GM21737 (cell line): ENCODE measurements around the gene TRABD2B.

ENCODE experiments used
- ATAC-seq: cut with Tn5 transposase; IDR thresholded peaks from one replicate; pipeline ENCODE4 v1.9.1; 2021; ENCODE audit warnings: mild to moderate bottlenecking, moderate library complexity; ENCODE audit not compliant: unreplicated experiment

The TRABD2B gene

DNA sequence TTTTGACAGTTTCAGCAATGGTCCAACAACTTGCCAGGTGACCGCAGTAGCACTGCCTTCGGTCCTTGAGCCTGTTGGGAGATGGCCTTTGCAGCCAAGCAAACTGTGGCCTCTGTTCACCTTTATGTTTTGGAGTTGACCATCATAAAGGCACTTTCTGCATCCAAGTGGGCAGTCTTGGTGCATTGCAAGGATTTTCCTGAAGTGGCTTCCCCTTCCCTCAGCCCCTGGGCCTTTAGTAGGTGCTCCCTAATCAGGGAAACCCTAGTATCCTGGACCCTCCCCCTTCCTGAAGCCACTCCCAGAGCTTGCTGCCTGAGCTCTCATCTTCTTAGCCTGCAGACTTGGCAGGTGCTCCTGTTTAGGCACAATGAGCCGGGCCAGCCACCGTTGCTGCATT, 140.2 kb downstream of the TRABD2B start:
- no peak for ATAC-seq

DNA sequence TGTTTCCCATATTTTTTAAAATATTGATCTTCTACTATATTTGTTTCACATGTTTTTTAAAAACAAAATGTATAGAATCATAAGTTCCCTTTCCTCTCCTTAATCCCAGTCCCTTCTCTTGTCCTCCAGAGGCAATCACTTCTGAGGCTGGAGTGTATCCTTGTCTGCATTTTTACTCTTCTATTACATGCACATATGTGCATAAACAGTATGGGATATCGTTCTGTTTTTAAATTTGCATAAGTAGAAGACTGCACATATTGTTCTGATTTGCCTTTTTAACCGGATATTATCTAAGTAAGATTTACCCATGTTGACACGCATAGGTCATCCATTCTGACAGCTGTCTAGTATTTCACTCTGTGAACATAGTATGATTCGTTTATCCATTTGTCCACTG, 142.0 kb downstream of the TRABD2B start:
- no peak for ATAC-seq

DNA sequence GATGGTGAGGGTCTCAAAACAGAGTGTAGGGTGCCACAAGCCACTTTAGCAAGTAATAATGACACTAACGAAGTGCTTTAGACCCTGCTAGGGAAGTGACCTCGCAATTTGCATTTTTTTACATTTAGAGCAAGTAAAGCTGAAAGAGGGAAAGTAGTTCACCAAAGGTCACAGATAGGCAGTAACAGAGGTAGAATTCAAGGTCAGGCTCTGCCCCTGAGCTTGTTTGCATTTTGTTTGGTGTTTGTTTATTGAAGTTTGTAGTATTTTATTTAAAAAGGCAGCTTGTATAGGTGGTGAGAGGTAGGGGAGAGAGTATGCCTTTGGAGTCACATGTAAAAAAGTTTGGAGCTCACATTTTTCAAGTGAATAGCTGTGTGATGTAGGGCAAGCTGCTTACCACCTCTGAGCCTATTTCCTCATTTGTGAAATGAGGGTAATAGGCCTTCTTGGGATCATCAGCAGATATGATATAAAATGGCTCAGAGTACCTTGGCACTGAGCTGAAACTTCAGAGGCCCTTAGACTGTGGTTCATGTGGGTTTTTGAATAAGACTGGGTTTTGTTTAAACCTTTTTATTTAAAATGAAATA, 142.5 kb downstream of the TRABD2B start:
- no peak for ATAC-seq

DNA sequence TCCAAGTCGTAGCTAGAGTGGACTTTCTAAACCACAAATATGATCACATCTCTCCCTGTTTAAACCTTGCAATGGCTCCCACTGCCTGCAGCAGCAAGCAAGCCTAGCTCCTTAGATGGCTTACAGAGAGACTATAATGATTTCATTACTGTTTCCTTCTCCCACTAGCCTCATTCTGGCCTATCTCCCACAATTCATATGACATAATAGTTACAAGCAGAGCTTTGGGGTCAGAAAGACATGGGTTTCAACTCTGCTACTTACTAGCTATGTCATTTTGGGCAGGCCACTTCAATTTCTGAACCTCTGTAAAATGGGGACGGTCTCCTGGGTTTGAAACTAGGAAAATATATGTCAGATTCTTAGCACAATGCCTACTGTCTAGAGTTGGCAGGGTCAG, 143.3 kb downstream of the TRABD2B start:
- ATAC-seq = no peak

DNA sequence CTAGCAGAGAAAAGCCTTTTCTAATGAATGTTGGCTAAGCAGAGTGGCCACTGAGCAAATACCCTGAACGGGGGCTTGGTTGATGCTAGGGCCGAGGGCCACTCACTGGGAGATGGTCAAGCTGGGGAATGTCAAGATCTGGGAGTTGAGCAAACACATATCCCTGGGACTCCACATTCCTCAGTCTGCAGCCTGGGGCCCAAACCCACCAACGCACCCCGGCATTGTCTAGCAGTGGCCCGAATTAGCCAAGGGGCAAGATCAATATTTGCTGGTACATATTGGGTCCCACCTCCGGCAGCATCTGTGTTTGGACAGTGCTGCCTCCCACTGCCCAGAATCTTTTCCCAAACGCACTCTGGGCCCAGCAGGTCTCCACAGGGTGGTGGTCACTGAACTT, 144.1 kb downstream of the TRABD2B start:
- no peak for ATAC-seq

DNA sequence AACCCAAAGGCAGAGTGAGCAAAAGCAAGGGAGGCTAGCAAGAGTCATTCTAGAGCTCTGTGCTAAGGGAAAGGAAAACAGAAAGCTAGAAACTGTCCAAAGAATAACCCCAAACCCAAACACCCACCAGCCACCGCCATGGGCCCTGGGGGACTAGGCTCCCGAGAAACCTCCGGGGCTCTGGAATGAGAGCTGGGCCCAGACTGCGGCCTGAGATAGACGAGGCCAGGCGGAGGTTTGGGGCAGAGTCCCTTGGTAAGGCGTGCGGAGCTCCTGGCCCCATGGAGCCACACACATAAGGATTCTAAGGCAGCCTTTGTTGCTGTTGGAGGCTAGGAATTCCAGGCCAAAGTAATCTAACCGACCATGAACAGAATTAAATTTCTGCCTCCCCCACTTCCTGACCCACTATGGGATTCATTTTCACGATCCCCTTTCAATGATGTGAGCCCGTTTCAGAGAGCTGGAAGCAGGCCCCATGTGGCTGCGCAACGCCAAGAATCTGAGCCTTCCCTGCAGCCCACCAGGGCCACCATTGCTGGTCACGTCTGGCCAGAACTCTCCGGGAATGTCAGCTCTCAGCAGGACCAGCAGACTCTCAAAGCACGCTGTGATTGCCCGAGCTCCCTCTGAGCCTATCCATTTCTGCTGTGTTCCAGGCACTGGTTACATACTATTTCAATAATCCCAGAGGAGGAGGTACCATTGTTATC, 145.0 kb downstream of the TRABD2B start:
- ATAC-seq = no peak

DNA sequence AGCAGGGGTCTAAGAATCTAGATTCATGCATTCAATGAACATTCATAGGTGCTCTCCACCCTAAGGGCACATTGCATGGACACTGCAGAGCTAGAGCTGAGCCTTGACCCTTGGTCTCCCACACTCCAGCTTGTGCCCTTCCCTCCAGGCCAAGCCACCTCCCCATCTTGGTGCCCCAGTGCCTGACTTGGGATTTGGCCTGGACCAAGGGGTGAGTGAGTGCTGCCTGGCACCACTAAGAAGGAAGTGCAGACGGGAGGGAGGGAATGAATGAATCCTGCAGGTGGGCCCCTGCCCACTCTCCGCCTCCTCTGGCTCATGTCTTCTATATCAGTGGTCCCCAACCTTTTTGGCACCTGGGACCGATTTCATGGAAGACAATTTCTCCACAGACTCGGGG, 146.7 kb downstream of the TRABD2B start:
- no peak for ATAC-seq

DNA sequence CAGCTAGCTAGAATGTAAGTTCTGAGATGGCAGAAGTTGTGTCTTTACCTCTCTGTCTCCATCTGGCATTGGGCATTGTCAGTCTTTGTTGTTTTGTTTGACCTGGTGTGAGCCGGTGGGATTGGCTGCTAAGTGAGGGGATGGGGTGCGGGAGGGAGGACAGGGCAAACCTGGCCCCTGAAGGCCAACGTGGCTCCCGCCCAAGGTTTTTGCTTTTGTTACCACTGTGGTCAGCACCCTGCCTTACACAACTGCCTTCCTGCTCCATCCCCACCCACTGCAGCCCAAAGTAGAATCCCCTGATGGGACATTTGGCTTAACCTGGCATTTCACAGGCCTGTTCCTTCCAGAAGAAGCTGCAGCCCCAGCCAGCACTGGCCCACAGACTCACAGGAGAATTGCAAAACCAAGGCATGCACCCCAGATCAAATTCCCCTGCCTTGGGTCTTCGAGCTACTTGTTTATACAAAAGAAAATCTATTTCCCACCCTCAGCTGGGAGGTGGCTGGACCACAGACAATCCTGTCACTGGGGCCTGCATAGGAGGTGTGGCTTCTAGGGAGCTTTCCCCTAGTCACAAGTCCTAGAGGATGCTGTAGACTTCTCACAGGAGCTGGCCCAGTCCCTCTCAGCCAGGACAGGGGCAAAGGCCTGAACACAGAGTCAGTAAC, 147.5 kb downstream of the TRABD2B start:
- no peak for ATAC-seq

DNA sequence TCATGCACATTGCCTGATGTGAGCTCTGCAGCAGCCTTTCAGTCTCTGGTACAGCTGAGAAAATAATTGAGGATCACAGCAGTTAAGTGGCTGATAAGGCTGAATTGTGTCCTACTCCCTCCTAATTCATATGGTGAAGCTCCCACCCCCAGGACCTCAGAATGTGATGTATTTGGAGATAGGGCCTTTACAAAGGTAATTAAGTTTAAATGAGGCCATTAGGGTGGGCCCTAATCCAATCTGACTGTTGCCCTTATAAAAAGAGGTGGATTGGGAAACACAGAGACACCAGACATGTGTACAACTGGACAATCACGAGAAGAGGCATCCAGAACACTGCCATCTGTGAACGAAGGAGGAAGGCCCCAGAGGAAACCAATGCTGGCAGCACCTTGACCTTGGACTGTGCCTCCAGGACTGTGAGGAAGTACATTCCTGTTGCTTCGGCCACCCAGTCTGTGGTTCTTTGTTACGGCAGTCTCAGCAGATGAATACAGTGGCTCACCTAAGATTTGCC, 148.1 kb downstream of the TRABD2B start:
- ATAC-seq = no peak

DNA sequence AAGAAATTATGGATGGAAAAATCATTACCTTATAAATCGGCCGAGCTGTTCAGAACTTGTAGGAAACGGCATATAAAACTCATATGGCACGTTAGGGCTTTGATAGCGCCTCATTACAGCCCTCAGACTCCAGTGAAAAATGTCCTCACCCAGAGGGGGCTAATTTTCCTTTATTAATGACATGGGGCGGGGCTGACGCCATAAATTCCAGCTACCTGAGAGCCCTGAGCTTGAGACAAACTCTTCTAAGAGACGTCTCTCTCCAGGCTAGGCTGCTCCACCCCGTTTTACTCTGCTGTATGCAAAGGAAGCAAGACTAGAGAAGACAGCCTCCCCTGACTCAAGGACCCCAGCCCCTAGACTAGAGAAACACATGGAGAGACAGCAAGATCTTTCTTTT, 149.4 kb downstream of the TRABD2B start:
- ATAC-seq = no peak

DNA sequence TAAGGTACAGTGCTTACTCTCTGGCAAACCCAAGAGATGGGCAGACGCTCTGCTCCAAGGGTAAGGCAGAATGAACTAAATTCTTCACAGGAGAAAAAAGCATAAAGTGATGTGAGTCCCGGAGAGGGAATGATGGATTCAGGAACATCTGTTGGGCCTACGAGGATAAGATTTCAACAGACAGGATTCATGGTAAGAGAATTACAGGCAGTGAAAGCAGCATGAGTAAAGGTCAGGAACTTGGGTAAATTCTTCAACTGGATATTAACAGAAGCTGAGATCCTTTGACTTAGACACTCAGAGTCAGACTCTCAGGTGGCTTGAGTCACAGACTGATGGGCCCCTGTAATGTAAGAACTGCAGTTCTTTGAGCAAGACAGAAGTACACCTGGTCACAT, 152.6 kb downstream of the TRABD2B start:
- no peak for ATAC-seq

DNA sequence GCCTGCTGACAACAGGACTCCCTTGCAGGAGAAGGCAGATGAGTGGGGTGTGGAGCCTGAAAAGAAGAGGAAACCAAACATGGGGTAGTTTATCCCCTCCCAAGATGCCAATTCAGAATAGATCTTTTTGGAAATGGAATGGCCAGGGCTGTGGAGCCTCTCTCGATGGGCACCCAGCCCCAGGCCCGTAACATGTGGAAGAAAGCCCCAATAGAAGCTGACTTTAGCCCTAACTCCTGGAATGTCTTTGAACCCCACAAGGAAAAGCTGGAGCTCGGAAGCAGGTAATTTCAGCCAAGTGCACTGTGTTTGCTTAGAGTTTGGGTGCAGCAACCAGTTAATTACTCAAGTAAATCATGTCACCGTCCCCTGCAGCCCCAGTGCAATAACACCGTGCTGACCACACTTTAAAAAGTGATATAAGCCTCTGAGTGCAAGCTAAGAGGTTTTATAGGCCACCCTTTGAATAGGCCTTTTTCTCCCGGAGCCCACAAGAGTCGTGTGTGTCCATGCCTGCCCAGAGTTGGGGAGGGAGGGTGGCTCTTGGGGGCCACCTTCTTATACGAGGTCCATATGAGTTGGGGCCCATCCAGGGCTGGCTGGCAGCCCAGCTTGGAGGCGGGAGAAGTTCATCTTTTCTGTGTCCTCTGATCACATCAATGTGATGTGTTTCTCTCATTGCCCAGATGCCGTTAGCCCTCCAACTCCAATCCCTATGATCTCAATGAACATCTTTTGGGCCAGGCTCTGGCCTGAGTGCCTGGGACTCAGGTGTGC, 153.2 kb downstream of the TRABD2B start:
- ATAC-seq = no peak

DNA sequence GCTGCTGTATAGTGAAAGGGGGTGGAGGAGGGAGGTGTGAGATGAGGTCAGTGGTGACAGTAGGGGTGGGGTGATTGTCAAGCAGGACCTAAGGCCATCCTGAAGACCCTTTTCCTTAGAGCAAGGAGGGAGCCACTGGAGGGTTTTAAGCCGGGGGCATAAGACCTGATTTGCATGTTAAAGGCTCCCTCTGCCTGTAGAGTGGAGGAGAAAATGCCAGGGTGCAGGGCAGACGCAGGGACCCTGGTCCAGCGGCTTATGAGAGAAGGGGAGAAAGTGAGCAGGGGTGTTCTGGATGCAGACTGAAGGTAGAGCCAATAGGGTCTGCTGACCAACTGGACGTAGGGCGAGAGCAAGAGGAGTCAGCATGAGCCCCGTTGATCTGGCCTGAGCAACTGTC, 154.1 kb downstream of the TRABD2B start:
- ATAC-seq = no peak

DNA sequence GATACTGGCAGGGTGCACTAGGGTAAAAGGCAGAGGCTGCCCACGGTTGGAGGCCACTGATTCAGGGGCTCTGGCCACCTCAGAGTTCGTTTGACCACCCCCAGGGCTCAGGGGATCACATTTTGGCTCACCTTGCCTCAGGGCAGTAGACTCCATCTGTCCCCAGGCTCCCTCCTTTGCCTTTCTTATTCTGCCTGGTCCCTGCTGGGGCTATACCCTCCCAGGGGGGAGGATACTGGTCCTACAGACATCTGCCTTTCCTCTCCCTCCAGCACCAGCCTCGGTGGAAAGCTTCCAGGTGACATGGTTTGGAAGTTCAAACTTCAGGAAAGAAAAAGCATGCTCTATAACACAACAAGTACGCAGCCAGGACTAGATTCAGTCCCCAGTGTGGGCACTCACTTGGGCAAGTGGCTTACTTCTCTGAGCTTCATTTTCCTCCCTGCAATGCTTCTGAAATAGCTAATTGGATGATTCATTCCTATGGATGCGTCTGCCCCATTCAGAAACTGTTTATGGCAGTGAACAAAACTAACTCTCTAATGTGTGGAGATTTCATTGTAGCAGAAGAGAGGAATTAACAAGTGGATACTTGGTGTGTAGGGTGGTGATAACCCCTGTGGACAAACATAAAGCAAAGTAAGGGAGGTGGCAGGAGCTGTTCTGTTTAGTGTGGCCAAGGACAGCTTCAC, 154.8 kb downstream of the TRABD2B start:
- ATAC-seq = no peak

DNA sequence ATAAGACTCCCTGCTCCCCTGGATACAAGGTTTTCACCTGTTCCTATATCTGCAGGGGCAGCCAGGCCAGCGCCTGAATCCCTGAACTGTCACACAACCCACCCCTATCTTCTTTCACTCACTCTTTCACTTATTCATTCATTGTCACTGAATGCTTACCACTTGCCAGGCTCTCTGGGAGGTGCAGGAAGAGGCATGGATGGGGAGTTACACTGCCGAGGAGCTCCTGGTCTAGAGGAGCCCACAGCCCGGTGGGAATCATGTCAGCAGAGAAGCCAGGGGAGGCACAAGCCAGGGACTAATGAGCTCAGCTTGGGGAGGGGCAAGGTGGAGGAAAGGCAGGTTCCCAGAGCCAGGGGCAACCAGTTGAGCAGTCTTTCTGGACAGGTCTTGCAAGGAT, 155.8 kb downstream of the TRABD2B start:
- no peak for ATAC-seq

DNA sequence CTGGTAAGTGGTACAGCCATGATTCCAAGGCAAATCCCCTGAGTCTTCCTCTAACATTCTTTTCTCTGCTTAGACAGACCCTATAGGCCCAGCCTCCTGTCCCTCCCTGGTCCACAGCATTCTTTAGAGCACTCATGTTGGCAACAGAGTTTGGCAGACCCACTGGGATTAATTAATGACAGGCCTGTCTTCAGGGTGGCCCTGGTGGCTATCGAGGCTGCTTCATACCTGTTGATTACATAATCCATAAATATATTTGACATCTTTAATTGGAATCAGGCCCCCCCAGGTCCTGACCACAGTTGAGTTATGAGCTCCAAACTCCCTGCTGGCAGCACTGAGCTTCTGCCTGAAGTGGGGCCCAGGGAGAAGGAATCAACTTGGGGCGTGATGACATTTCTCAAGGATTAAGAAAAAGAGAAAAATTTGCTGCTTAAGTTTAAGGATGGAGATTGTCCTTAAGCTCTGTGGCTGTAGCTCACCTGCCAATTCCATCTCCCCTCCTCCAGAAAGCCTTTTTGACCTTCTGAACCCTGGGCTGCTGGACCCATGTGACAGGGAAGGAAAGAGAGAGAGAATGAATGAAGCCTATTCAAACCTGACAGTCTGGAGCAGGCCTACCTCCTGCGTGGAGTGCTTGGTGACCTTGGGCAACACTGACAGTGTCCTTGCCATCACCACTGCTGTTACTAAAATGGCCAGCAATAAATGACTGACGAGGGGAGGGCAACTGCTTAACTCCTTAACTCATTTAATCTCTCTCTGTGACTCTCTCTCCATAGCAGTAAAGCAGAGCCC, 156.6 kb downstream of the TRABD2B start:
- no peak for ATAC-seq

DNA sequence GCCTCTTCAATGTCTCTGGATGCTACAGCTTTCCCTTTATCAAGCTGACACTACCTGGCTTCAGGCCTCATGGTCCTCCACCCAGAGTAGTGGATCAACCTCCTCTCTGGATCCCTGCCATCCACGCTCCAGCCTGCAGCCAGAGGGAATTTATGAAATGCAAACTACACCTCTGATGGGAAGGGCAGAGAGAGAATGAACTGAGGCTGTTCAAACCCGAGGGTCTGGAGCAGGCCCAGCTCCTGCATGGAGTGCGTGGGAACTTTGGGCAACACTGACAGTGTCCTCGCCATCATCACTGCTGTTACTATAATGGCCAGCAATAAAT, 157.8 kb downstream of the TRABD2B start:
- no peak for ATAC-seq

DNA sequence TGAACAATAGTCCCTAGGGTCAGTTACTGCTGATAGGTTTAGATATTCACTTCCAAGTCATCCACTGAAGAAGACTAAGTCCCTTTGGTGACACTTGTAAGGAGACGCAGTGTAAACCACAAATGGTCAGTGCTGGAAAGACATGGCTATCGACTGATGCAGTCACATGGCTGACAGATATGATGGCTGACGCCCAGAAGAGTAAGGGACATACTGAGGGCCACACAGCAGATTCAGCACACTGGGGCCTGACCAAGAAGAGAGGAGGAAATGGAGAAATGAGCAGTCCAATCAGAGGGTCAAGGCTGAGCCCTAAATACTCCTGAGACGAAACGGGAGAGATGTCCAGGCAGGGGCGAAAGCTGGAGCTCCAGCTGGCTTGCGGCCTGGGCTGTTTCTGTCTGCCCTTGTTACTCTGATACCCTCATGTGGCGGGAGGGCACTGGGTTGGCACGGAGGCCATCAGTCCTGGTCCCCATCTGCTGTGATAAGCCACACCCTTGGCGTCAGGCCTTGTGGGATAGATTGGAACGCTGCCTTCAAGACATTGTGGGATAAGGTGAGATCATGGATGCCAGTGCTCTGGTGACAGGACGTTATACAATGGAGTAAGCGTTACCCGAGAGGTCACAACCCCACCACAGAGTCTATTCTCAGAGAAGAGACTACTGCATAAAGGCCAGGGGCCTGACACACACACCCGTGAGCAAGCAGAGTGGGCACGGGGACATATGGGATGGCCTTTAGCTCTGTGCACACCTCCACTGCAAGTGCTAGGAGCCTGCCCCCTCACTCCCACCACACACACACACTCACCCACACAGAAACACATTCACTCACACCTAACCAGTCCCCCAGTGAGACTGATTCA, 158.4 kb downstream of the TRABD2B start:
- ATAC-seq = no peak

DNA sequence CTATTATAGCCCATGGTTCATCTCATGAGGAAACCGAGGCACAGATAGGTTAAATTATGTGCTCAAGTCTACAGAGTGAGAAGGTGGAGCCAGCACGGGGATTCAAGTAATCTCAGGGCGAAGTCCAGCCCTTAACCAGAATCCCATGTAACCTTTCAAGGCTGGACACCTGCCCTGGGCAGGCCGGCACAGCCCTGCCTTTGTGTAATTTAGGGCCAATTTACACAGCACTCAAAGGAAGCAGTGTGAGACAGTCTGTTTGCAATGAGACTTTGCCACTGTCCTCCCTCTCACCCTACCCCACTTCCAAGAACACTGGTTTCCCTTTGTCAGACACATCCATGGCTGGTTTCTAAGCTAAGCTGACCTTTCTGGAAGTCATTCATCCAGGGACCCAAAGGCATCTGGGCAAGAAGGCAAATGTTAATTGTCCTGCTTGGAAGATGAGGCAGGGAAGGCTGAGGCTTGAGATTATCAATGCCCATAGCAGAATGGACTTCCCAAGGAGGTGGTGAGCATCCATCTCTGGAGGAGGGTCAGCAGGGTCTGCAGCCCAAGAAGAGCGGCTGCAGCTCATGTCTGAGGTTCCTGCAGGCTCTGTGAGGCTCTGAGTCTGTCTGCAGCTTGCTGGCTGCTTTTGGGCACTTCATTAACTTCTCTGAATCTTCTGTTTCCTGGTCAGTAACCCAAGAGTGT, 159.2 kb downstream of the TRABD2B start:
- ATAC-seq = no peak
